Measurements from ENCODE around the gene STIP1.

Gene STIP1

GRCh38 chr11:64251016-64251752 is 65.2 kb downstream of the STIP1 start, which contains the start of gene PLCB3:
PLCB3 (plus strand) TSS chr11:64251530; CDS start chr11:64251650, 120 bp downstream.
- DNase-seq (ENCODE audit: low read depth) = no peak

- no peak for DNase-seq (ENCODE audit: low read depth)
Measured at GRCh38 chr11:64251753-64252002, 65.7 kb downstream of the STIP1 start.

GRCh38 chr11:64252003-64252872 is 66.3 kb downstream of the STIP1 start:
- DNase-seq (ENCODE audit: low read depth) = no peak

- DNase-seq (ENCODE audit: low read depth) = no peak
Measured at GRCh38 chr11:64253043-64253442, 67.1 kb downstream of the STIP1 start.

- no peak for DNase-seq (ENCODE audit: low read depth)
Measured at GRCh38 chr11:64253481-64253880, 67.5 kb downstream of the STIP1 start.

Data from amniotic epithelial cell (primary cell).